ENCODE data around the gene BTBD6.

BTBD6 gene

GRCh38 chr14:105217774-105218173 is 30.6 kb upstream of the BTBD6 start:
- H3K4me1 ChIP-seq: peaks cover 4% of the 10 kb centered on the region; the same call in 1 of the 2 replicates
- DNase-seq: no peak
- H3K27me3 ChIP-seq: no peaks in the 10 kb centered on the region
- no peaks in the 10 kb centered on the region for H3K9me3 ChIP-seq
- TF ChIP-seq CTCF (IDR thresholded peaks at IDR 0.05; ENCODE audit: low read depth, low read length): no peak
- H3K4me3 ChIP-seq (ENCODE audit: low read depth, low read length): no peak overlapping the region
- peaks cover 34% of the 10 kb centered on the region for H3K36me3 ChIP-seq

DNA sequence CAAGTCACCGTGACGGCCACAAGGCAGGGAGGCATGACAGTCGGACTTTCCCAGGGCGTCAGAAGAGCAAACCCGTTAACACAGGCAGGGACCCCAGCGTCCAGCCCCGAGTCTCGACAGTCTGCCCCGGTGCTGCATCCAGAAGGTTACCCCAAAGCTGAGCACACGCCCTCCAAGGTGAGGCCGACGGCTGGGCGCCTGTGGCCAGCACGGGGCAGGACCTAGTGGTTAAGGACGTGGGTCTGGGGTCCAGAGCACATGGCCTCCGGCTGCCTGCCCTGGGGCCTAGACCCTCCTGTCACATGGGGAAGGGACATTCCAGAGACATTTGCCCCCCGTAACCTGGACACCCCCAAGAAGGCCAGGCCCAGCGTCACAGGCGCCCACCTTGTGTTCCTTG is 29.7 kb upstream of the BTBD6 start:
- no peak for TF ChIP-seq CTCF (IDR thresholded peaks at IDR 0.05; ENCODE audit: low read depth, low read length)
- Histone ChIP-seq H3K27me3 (no peaks in the 10 kb centered on the region), H3K4me3 (ENCODE audit: low read depth, low read length) (no peak overlapping the region), H3K36me3 (peaks cover 34% of the 10 kb centered on the region), H3K9me3 (no peaks in the 10 kb centered on the region), H3K4me1 (peaks cover 4% of the 10 kb centered on the region; the same call in 1 of the 2 replicates)
- DNase-seq: no peak

DNA sequence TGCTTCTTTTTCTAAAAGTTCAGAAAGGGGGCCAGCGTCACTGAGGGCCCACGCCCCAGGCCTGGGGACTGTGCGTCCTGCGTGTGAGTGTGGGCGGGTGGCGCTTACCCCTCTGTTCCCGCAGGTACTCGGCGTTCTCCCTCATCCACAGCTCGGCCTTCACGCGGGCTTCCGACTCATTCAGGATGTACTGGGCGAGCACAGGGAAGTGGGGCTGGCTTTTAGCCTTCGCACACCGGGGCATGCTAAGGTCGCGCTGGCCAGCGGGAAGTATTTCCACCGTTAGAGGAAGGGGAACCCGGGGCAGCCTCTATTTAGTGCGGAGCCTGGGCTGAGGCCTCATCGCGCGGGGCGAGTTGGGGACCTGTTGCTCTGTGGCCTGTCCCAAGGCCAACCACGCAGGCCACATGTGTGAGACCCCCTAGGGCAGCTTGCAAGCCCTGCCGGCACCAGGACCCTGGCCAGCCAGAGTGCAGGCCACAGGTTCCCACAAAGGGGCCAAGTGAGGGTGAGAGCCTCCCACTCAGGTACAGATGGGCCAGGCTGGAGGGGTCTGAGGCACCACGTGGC is 29.2 kb upstream of the BTBD6 start:
- H3K9me3 ChIP-seq: no peaks in the 10 kb centered on the region
- no peaks in the 10 kb centered on the region for H3K27me3 ChIP-seq
- peaks cover 4% of the 10 kb centered on the region; the same call in 1 of the 2 replicates for H3K4me1 ChIP-seq
- no peak for TF ChIP-seq CTCF (IDR thresholded peaks at IDR 0.05; ENCODE audit: low read depth, low read length)
- peaks cover 39% of the 10 kb centered on the region for H3K36me3 ChIP-seq
- no peak for DNase-seq
- no peak overlapping the region for H3K4me3 ChIP-seq (ENCODE audit: low read depth, low read length)

- peaks cover 4% of the 10 kb centered on the region; the same call in 1 of the 2 replicates for H3K4me1 ChIP-seq
- no peak for DNase-seq
- no peak for TF ChIP-seq CTCF (IDR thresholded peaks at IDR 0.05; ENCODE audit: low read depth, low read length)
- no peaks in the 10 kb centered on the region for H3K27me3 ChIP-seq
- H3K36me3 ChIP-seq: peaks cover 39% of the 10 kb centered on the region
- H3K9me3 ChIP-seq: no peaks in the 10 kb centered on the region
- H3K4me3 ChIP-seq (ENCODE audit: low read depth, low read length): no peak overlapping the region
These were observed 28.6 kb upstream of the BTBD6 start for GRCh38 chr14:105219753-105220152.

DNA sequence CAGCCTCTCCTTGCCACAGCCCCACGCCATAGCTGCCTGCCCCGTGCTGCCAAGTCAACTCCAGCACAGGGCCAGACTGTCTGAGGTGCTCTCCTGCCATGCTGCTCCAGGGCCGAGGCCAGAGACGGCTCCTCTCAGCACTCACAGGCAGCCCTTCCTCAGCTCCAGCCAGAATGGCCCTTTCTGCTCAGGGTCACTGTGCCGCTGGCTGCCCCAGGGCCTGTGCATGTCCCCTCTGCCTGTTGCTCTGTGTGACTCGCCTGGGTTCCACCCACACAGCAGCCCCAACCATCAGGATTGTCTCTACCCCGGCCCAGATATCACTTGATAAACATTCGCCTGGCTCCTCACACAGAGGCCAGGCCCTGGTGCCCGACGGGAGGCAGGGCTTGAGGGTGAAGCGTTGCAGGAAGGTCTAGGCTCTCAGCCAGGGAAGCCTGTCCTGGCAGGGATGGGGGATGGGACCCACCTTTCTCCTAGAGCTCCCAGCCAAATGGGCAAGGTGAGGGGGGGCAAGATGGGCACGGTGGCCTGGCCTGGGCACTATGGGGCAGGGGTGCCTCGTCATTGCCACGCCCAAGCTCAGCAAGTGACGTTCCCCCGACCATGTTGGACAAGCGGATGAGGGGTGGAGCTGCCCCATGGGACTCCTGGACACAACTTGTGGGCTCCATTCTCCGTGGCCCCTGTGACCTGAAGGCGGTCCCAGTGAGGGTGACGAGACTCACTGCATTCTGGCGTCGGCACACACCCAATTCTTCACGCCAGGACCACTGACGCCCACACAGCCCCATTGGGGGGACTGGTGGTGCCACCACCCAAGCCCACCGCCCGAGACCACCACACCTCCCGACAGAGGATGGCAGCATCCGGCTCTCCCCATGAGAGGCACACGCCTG is 27.4 kb upstream of the BTBD6 start:
- no peaks in the 10 kb centered on the region for H3K27me3 ChIP-seq
- peaks cover 39% of the 10 kb centered on the region for H3K36me3 ChIP-seq
- no peak for DNase-seq
- no peak for TF ChIP-seq CTCF (IDR thresholded peaks at IDR 0.05; ENCODE audit: low read depth, low read length)
- no peak overlapping the region for H3K4me3 ChIP-seq (ENCODE audit: low read depth, low read length)
- H3K4me1 ChIP-seq: peaks cover 4% of the 10 kb centered on the region; the same call in 1 of the 2 replicates
- no peaks in the 10 kb centered on the region for H3K9me3 ChIP-seq

Measured in BE2C (cell line).